ENCODE results near the gene ARHGDIA. TPM values are rescaled to one million over a fixed set of nuclear protein-coding genes. Genes with fewer than 3 reads are reported as not detected.

Gene ARHGDIA
- total RNA-seq, 1 experiment from 2014 or later, result 247 TPM

DNA sequence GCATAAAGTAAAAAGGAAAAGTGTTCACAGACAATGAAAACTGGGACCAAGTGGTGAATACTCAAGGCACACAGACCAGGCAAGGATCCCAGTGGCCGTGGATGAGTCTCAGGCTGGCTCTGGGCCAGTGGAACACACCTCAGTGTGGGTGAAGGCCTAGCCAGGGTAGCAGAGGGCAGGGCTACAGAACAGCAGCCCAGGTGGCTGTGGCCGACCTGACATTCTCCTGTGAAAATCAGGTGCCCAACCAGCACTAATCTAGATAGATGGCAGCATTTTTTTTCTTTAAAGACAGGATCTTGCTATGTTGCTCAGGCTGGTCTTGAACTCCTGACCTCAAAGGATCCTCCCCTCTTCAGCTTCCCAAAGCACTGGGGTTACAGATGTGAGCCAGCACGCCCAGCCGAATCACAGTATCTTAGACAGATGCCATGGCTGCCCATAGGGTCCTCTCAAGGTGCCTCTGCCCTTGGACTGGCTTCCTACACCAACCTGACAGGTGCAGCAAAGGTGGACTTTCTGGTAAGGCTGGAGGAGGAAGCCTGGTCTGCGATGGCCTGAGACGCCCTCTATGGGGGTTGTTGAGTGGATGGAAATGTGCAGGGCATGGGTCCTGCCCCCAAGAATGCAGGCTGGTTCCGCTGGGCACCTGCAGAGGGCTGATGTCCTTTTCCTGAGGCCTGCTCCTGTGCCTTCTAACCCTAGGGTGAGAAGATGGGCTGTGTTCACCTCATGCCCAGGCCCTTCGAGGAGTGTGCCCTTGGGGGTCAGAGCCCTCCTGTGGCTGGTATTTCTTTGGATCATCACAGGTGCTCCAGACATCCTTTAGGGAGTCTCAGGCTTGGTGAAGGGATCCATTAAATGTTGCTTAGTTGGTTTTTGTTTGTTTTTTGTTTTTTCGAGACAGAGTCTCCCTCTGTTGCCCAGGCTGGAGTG, 7.0 kb downstream of the ARHGDIA start:
- DNase-seq (ENCODE audit: low spot score) (no peak), ATAC-seq (no peak)
- peaks cover 24% of the 10 kb centered on the region for H3K36me3 Mint-ChIP-seq
- peak overlapping the region; percentile 34; the same call in 1 of the 2 replicates for H3K27ac Mint-ChIP-seq
- POLR2A ChIA-PET, result no interaction called here
- CTCF ChIA-PET, result interaction anchor here (0.9 kb wide), 1 partner anchor 42 kb away, joined by 3 read pairs; no protein-coding TSS in a partner anchor
- peaks cover 33% of the 10 kb centered on the region for H3K4me1 Mint-ChIP-seq
- no peaks in the 10 kb centered on the region for H3K9me3 Mint-ChIP-seq
- no peak overlapping the region; the same call in 1 of the 2 replicates for H3K4me3 Mint-ChIP-seq
- TF ChIP-seq, protein P1, sequence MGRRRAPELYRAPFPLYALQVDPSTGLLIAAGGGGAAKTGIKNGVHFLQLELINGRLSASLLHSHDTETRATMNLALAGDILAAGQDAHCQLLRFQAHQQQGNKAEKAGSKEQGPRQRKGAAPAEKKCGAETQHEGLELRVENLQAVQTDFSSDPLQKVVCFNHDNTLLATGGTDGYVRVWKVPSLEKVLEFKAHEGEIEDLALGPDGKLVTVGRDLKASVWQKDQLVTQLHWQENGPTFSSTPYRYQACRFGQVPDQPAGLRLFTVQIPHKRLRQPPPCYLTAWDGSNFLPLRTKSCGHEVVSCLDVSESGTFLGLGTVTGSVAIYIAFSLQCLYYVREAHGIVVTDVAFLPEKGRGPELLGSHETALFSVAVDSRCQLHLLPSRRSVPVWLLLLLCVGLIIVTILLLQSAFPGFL (CRISPR knock-in tag; IDR thresholded peaks at IDR 0.05; ENCODE audit: borderline replicate concordance), result no peak
- no peak for TF ChIP-seq RELA (CRISPR knock-in tag; IDR thresholded peaks at IDR 0.05; ENCODE audit: borderline replicate concordance)
- TF ChIP-seq, protein P2, sequence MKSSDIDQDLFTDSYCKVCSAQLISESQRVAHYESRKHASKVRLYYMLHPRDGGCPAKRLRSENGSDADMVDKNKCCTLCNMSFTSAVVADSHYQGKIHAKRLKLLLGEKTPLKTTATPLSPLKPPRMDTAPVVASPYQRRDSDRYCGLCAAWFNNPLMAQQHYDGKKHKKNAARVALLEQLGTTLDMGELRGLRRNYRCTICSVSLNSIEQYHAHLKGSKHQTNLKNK (CRISPR knock-in tag; IDR thresholded peaks at IDR 0.05), result no peak
- TF ChIP-seq ELF4 (CRISPR knock-in tag; IDR thresholded peaks at IDR 0.05; ENCODE audit: low read depth), result no peak
- TF ChIP-seq NFYB (CRISPR knock-in tag; conservative IDR thresholded peaks at IDR 0.05; ENCODE audit: low read depth), result no peak
- no peak for TF ChIP-seq KAT7 (CRISPR knock-in tag; IDR thresholded peaks at IDR 0.05; ENCODE audit: borderline replicate concordance)
- no peak for TF ChIP-seq GRHL2 (CRISPR knock-in tag; IDR thresholded peaks at IDR 0.05; ENCODE audit: insufficient replicate concordance, severe bottlenecking)
- TF ChIP-seq, protein P3, sequence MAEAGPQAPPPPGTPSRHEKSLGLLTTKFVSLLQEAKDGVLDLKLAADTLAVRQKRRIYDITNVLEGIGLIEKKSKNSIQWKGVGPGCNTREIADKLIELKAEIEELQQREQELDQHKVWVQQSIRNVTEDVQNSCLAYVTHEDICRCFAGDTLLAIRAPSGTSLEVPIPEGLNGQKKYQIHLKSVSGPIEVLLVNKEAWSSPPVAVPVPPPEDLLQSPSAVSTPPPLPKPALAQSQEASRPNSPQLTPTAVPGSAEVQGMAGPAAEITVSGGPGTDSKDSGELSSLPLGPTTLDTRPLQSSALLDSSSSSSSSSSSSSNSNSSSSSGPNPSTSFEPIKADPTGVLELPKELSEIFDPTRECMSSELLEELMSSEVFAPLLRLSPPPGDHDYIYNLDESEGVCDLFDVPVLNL (CRISPR knock-in tag; IDR thresholded peaks at IDR 0.05; ENCODE audit: borderline replicate concordance, low read depth), result no peak
- no peak for TF ChIP-seq ZNF416 (CRISPR knock-in tag; IDR thresholded peaks at IDR 0.05)
- H3K27me3 Mint-ChIP-seq (ENCODE audit: low read depth), result no peaks in the 10 kb centered on the region; the same call in 1 of the 2 replicates

DNA sequence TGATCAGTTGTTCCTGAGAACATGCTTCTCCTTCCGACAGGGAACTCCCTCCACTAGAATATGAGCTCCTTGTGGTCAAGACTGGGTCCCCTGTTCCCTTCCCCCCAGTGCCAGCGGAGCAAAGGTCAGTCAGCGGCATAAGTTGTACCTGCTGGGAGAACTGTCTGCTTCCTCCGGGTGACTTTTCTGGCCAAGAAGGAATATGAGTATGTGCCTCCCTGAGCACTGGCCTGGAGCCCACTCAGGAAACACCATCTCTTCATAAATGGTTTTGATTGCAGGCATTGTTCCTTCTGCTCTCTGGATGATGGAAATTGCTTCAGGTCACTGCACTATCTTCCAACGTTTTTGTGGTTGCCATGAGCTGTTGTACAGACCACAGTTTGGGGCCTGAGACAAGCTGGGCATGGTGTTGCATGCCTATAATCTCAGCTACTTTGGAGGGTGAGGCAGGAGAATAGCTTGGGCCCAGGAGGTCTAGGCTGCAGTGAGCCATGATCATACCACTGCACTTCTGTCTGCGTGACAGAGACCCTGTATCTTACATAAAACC, 7.9 kb downstream of the ARHGDIA start:
- Mint-ChIP-seq H3K36me3 (peaks cover 24% of the 10 kb centered on the region), H3K4me3 (peak overlapping the region; percentile 72), H3K27me3 (ENCODE audit: low read depth) (no peaks in the 10 kb centered on the region; the same call in 1 of the 2 replicates), H3K4me1 (peaks cover 33% of the 10 kb centered on the region), H3K27ac (peak overlapping the region; percentile 95), H3K9me3 (no peaks in the 10 kb centered on the region)
- ChIA-PET CTCF (interaction anchor here (0.9 kb wide), 1 partner anchor 41 kb away, joined by 3 read pairs; no protein-coding TSS in a partner anchor), POLR2A (no interaction called here)
- TF ChIP-seq, protein P4, sequence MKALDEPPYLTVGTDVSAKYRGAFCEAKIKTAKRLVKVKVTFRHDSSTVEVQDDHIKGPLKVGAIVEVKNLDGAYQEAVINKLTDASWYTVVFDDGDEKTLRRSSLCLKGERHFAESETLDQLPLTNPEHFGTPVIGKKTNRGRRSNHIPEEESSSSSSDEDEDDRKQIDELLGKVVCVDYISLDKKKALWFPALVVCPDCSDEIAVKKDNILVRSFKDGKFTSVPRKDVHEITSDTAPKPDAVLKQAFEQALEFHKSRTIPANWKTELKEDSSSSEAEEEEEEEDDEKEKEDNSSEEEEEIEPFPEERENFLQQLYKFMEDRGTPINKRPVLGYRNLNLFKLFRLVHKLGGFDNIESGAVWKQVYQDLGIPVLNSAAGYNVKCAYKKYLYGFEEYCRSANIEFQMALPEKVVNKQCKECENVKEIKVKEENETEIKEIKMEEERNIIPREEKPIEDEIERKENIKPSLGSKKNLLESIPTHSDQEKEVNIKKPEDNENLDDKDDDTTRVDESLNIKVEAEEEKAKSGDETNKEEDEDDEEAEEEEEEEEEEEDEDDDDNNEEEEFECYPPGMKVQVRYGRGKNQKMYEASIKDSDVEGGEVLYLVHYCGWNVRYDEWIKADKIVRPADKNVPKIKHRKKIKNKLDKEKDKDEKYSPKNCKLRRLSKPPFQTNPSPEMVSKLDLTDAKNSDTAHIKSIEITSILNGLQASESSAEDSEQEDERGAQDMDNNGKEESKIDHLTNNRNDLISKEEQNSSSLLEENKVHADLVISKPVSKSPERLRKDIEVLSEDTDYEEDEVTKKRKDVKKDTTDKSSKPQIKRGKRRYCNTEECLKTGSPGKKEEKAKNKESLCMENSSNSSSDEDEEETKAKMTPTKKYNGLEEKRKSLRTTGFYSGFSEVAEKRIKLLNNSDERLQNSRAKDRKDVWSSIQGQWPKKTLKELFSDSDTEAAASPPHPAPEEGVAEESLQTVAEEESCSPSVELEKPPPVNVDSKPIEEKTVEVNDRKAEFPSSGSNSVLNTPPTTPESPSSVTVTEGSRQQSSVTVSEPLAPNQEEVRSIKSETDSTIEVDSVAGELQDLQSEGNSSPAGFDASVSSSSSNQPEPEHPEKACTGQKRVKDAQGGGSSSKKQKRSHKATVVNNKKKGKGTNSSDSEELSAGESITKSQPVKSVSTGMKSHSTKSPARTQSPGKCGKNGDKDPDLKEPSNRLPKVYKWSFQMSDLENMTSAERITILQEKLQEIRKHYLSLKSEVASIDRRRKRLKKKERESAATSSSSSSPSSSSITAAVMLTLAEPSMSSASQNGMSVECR (CRISPR knock-in tag; IDR thresholded peaks at IDR 0.05; ENCODE audit: borderline replicate concordance), result no peak
- TF ChIP-seq, protein P5, sequence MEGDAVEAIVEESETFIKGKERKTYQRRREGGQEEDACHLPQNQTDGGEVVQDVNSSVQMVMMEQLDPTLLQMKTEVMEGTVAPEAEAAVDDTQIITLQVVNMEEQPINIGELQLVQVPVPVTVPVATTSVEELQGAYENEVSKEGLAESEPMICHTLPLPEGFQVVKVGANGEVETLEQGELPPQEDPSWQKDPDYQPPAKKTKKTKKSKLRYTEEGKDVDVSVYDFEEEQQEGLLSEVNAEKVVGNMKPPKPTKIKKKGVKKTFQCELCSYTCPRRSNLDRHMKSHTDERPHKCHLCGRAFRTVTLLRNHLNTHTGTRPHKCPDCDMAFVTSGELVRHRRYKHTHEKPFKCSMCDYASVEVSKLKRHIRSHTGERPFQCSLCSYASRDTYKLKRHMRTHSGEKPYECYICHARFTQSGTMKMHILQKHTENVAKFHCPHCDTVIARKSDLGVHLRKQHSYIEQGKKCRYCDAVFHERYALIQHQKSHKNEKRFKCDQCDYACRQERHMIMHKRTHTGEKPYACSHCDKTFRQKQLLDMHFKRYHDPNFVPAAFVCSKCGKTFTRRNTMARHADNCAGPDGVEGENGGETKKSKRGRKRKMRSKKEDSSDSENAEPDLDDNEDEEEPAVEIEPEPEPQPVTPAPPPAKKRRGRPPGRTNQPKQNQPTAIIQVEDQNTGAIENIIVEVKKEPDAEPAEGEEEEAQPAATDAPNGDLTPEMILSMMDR (IDR thresholded peaks at IDR 0.05), result no peak
- TF ChIP-seq ZNF138 (CRISPR knock-in tag; conservative IDR thresholded peaks at IDR 0.05) (no peak), TP53 (CRISPR knock-in tag; IDR thresholded peaks at IDR 0.05) (no peak), SP1 (CRISPR knock-in tag; conservative IDR thresholded peaks at IDR 0.05) (no peak), KAT7 (CRISPR knock-in tag; IDR thresholded peaks at IDR 0.05; ENCODE audit: borderline replicate concordance) (no peak), TEAD1 (CRISPR knock-in tag; IDR thresholded peaks at IDR 0.05) (no peak)
- TF ChIP-seq, protein P6, sequence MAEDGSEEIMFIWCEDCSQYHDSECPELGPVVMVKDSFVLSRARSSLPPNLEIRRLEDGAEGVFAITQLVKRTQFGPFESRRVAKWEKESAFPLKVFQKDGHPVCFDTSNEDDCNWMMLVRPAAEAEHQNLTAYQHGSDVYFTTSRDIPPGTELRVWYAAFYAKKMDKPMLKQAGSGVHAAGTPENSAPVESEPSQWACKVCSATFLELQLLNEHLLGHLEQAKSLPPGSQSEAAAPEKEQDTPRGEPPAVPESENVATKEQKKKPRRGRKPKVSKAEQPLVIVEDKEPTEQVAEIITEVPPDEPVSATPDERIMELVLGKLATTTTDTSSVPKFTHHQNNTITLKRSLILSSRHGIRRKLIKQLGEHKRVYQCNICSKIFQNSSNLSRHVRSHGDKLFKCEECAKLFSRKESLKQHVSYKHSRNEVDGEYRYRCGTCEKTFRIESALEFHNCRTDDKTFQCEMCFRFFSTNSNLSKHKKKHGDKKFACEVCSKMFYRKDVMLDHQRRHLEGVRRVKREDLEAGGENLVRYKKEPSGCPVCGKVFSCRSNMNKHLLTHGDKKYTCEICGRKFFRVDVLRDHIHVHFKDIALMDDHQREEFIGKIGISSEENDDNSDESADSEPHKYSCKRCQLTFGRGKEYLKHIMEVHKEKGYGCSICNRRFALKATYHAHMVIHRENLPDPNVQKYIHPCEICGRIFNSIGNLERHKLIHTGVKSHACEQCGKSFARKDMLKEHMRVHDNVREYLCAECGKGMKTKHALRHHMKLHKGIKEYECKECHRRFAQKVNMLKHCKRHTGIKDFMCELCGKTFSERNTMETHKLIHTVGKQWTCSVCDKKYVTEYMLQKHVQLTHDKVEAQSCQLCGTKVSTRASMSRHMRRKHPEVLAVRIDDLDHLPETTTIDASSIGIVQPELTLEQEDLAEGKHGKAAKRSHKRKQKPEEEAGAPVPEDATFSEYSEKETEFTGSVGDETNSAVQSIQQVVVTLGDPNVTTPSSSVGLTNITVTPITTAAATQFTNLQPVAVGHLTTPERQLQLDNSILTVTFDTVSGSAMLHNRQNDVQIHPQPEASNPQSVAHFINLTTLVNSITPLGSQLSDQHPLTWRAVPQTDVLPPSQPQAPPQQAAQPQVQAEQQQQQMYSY (CRISPR knock-in tag; IDR thresholded peaks at IDR 0.05), result no peak
- TF ChIP-seq, protein P7, sequence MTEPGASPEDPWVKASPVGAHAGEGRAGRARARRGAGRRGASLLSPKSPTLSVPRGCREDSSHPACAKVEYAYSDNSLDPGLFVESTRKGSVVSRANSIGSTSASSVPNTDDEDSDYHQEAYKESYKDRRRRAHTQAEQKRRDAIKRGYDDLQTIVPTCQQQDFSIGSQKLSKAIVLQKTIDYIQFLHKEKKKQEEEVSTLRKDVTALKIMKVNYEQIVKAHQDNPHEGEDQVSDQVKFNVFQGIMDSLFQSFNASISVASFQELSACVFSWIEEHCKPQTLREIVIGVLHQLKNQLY (CRISPR knock-in tag; IDR thresholded peaks at IDR 0.05), result no peak
- TF ChIP-seq, protein P8, sequence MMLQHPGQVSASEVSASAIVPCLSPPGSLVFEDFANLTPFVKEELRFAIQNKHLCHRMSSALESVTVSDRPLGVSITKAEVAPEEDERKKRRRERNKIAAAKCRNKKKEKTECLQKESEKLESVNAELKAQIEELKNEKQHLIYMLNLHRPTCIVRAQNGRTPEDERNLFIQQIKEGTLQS (CRISPR knock-in tag; conservative IDR thresholded peaks at IDR 0.05), result no peak
- DNase-seq (ENCODE audit: low spot score) (no peak), ATAC-seq (no peak)
